CD4-positive, alpha-beta memory T cell (primary cell): ENCODE results near the gene DEF6. TPM values are rescaled to one million over a fixed set of nuclear protein-coding genes. Genes with fewer than 3 reads are reported as not detected.

Experiments
- CTCF ChIA-PET: fragments of 350-600 bp; sonication (Branson Sonifier 250); formaldehyde crosslinking; loops from one replicate; lab custom pipeline; 2021; ENCODE audit warnings: inconsistent platforms; ENCODE audit not compliant: partially characterized antibody; lab: Charles Lee
- POLR2A ChIA-PET: fragments of 350-600 bp; sonication (Branson Sonifier 250); formaldehyde crosslinking; loops from one replicate; lab custom pipeline; 2021; ENCODE audit not compliant: partially characterized antibody; lab: Charles Lee
- DNase-seq, 5 donors: peaks; one replicate each; pipeline versions ENCODE4 v3.0.0 to v3.0.0-alpha.2; 2020 to 2022; ENCODE audit warnings: mixed read lengths in 1 of 5
- H3K27ac ChIP-seq: one replicate; pipeline ENCODE4 v1.7.0; 2013; ENCODE audit warnings: low read depth, low read length
- H3K27me3 ChIP-seq: 2 replicates; pipeline ENCODE4 v1.7.0; 2013; ENCODE audit warnings: mild to moderate bottlenecking, low read length, moderate library complexity; ENCODE audit not compliant: insufficient read depth
- H3K36me3 ChIP-seq: 2 replicates; pipeline ENCODE4 v1.7.0; 2013; ENCODE audit warnings: mild to moderate bottlenecking, low read length, moderate library complexity; ENCODE audit not compliant: insufficient read depth
- H3K4me1 ChIP-seq: 2 replicates; pipeline ENCODE4 v1.7.0; 2013; ENCODE audit warnings: mild to moderate bottlenecking, low read length, moderate library complexity; ENCODE audit not compliant: insufficient read depth
- H3K4me3 ChIP-seq, 2 donors: one replicate each; pipeline ENCODE4 v1.7.0; 2013; ENCODE audit warnings: low read length in 2 of 2, mild to moderate bottlenecking in 1 of 2
- H3K9me3 ChIP-seq, 2 donors: one replicate each; pipeline ENCODE4 v1.7.0; 2013; ENCODE audit warnings: low read length in 2 of 2, control low read depth in 1 of 2; ENCODE audit not compliant: control insufficient read depth in 1 of 2
- H3K27ac Mint-ChIP-seq, 7 donors: one replicate each; pipeline ENCODE4 v1.8.0; 2020 to 2021; ENCODE audit warnings: mixed read lengths in 7 of 7, mild to moderate bottlenecking in 6 of 7, inconsistent platforms in 3 of 7, moderate library complexity in 3 of 7
- H3K27me3 Mint-ChIP-seq, 2 donors: one replicate each; pipeline ENCODE4 v1.8.0; 2020 to 2021; ENCODE audit warnings: mixed read lengths in 2 of 2
- H3K36me3 Mint-ChIP-seq, 2 donors: one replicate each; pipeline ENCODE4 v1.8.0; 2020 to 2021; ENCODE audit warnings: mixed read lengths in 2 of 2, inconsistent platforms in 1 of 2, mild to moderate bottlenecking in 1 of 2
- H3K4me1 Mint-ChIP-seq, 4 donors: one replicate each; pipeline ENCODE4 v1.8.0; 2020 to 2021; ENCODE audit warnings: mixed read lengths in 4 of 4, mild to moderate bottlenecking in 1 of 4
- H3K4me3 Mint-ChIP-seq, 8 donors: one replicate each; pipeline ENCODE4 v1.8.0; 2020 to 2021; ENCODE audit warnings: mixed read lengths in 8 of 8, mild to moderate bottlenecking in 7 of 8, moderate library complexity in 6 of 8, inconsistent platforms in 3 of 8
- H3K9me3 Mint-ChIP-seq, 8 donors: one replicate each; pipeline ENCODE4 v1.8.0; 2020 to 2021; ENCODE audit warnings: mixed read lengths in 8 of 8, mild to moderate bottlenecking in 5 of 8, inconsistent platforms in 3 of 8, moderate library complexity in 1 of 8
- intact Hi-C: fragments of 100-400 bp; cut with micrococcal nuclease; formaldehyde crosslinking; loops from one replicate; pipeline ENCODE4 v1.15.1; 2023
- polyA plus RNA-seq, 2 donors: library from polyadenylated mRNA; unstranded; fragments of 300-500 nt; fragmentation: Illumina TruSeq; gene quantifications; one replicate each; pipeline ENCODE4 v1.2.3, GENCODE V29; 2021
- total RNA-seq, 2 experiments: library from RNA; stranded (reverse); gene quantifications; one replicate each; pipeline ENCODE4 v1.2.3, GENCODE V29; 2021

Gene DEF6
- total and polyA plus RNA-seq, 4 experiments from 2014 or later: 77.3 to 236 (median 201) TPM

DNA sequence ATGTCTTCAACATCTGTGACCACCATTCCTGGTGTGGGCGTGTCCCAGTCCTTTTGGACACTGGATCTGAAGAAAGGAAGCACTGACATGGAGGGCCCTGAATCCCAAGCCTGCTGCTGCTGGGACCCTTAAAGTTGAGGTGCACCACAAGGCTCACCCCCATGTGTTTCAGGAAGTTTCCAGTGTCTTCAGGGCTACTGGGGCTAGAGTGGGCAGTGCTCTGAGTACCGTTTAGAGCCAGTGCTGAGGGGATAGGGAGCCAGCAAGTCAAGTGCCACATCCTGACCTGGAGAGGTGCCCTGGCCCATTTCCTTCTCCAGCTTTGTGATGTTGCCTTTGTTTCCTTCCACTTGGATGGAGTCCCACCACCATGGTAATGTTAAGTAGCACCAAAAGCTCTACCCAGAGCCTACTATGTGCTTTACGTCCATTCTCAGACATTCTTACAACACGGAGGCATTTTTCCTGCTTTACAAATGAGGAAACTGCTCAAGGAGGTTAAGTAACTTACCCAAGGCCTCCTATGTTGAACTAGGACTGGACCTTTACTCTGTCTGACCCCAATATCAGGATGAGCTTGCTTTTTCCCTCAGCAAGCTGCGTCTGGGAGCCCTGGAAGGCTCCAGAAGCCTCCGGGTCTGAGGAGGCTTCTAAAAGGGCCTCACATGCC lies 552 bp upstream of the DEF6 start:
- H3K27ac Mint-ChIP-seq: peak overlapping the region; percentile 79 to 99 (median 91)
- DNase-seq: no peak
- intact Hi-C loops: loop anchor here (1.0 to 2.0 kb wide), 5 partner anchors 30 to 440 kb away; partner anchors contain the start of genes ARMC12, PPARD and RPL10A
- H3K4me3 Mint-ChIP-seq: peak overlapping the region; percentile 80 to 96 (median 94)
- ChIA-PET CTCF (interaction anchor here (0.5 to 13.8 kb wide), 23 partner anchors 11 to 313 kb away, joined by 3 to 429 read pairs (median 6); partner anchors contain the start of genes FANCE, PPARD, RPL10A and ZNF76), POLR2A (interaction anchor here (0.8 to 18.2 kb wide), 7 partner anchors 12 to 298 kb away, joined by 3 to 805 read pairs (median 29); partner anchors contain the start of genes FANCE, PPARD and RPL10A)
- Histone ChIP-seq H3K36me3 (peaks cover 21% of the 10 kb centered on the region), H3K9me3 (no peaks in the 10 kb centered on the region), H3K4me1 (peaks cover 41% of the 10 kb centered on the region), H3K27me3 (no peaks in the 10 kb centered on the region), H3K4me3 (peak overlapping the region in 1 of 2 donors; percentile 90), H3K27ac (peak overlapping the region; percentile 88)
- H3K9me3 Mint-ChIP-seq: no peaks in the 10 kb centered on the region
- H3K4me1 Mint-ChIP-seq: peaks cover 19 to 49% (median 38%) of the 10 kb centered on the region in 4 donors
- H3K36me3 Mint-ChIP-seq: peaks cover 24 to 65% of the 10 kb centered on the region in 2 donors
- H3K27me3 Mint-ChIP-seq: no peaks in the 10 kb centered on the region

DNA sequence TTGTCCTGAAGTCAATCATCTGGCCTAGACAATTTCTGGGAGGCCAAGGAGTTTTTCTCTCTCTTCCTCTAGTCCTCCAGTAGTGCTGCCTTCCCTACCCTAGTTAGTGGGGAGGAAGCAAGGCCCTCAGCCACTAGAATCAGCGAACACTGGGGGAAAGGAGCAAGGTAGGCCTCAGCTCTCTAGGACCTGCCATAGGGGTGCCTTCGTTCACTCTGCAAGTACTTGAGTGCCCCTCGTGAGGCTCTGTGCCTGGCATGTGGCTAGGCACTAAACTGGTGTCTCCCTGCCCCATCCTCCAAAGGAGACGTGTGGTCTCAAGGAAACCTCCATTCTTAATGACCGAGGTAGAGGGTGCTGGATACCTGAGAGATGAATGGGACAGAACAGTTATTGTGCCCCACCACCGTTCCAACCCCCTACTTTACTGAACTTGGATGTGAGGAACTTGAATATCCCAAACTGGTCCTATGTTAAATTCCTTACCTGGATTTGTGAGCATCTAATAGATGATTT lies 1.1 kb downstream of the DEF6 start:
- intact Hi-C loops: loop anchor here (1.0 kb wide), 1 partner anchor 15 kb away; no protein-coding TSS in a partner anchor
- Mint-ChIP-seq H3K4me3 (peak overlapping the region; percentile 80 to 96 (median 94)), H3K36me3 (peaks cover 27 to 63% of the 10 kb centered on the region in 2 donors), H3K4me1 (peaks cover 28 to 65% (median 51%) of the 10 kb centered on the region in 4 donors), H3K27me3 (no peaks in the 10 kb centered on the region), H3K27ac (peak overlapping the region; percentile 89 to 99 (median 98)), H3K9me3 (no peaks in the 10 kb centered on the region)
- ChIA-PET POLR2A (interaction anchor here (0.9 to 18.2 kb wide), 7 partner anchors 22 to 168 kb away, joined by 3 to 805 read pairs (median 29); partner anchors contain the start of genes FANCE, PPARD and RPL10A), CTCF (interaction anchor here (0.7 to 13.8 kb wide), 13 partner anchors 12 to 171 kb away, joined by 3 to 429 read pairs (median 20); partner anchors contain the start of genes FANCE, PPARD and RPL10A)
- H3K4me1 ChIP-seq: peaks cover 57% of the 10 kb centered on the region
- H3K36me3 ChIP-seq: peaks cover 13% of the 10 kb centered on the region
- H3K27me3 ChIP-seq: no peaks in the 10 kb centered on the region
- H3K4me3 ChIP-seq: peak overlapping the region; percentile 90 to 95
- peak in 1 of 5 donors; percentile 9 for DNase-seq
- peak overlapping the region; percentile 88 for H3K27ac ChIP-seq
- no peaks in the 10 kb centered on the region for H3K9me3 ChIP-seq

DNA sequence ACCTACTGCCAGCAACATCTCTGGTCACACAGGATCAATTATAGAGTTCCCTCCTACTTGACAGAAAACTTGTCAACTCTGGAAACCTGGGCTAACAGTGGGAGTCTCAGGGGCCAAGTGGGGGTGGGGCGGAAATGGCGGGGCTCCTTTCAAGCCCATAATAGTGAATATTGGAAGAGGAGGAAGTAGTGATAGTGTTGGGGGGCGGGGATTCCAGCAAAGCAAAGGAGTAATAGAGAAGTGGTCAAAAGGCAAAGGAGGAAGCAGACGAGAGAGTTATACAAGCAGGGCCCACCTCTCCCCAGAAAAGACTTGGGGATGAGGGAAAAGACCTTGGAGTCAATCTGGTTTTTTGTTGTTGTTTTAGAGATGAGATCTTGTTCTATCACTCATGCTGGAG lies 2.1 kb downstream of the DEF6 start:
- Histone ChIP-seq H3K4me3 (peak overlapping the region; percentile 90 to 95), H3K27ac (peak overlapping the region; percentile 88), H3K4me1 (peaks cover 67% of the 10 kb centered on the region), H3K36me3 (peaks cover 16% of the 10 kb centered on the region), H3K9me3 (no peaks in the 10 kb centered on the region), H3K27me3 (no peaks in the 10 kb centered on the region)
- no peaks in the 10 kb centered on the region for H3K9me3 Mint-ChIP-seq
- H3K27ac Mint-ChIP-seq: peak overlapping the region; percentile 89 to 99 (median 98)
- POLR2A ChIA-PET: interaction anchor here (1.3 to 18.2 kb wide), 6 partner anchors 21 to 428 kb away, joined by 3 to 805 read pairs (median 24); partner anchors contain the start of genes FANCE, PPARD and RPL10A
- intact Hi-C loops: no loop called here
- peaks cover 31 to 70% (median 55%) of the 10 kb centered on the region in 4 donors for H3K4me1 Mint-ChIP-seq
- peaks cover 27 to 61% of the 10 kb centered on the region in 2 donors for H3K36me3 Mint-ChIP-seq
- CTCF ChIA-PET: interaction anchor here (0.5 to 13.8 kb wide), 8 partner anchors 11 to 253 kb away, joined by 3 to 429 read pairs (median 18); partner anchors contain the start of genes FANCE, PPARD and RPL10A
- H3K4me3 Mint-ChIP-seq: peak overlapping the region; percentile 80 to 96 (median 94)
- DNase-seq: no peak
- H3K27me3 Mint-ChIP-seq: no peaks in the 10 kb centered on the region

DNA sequence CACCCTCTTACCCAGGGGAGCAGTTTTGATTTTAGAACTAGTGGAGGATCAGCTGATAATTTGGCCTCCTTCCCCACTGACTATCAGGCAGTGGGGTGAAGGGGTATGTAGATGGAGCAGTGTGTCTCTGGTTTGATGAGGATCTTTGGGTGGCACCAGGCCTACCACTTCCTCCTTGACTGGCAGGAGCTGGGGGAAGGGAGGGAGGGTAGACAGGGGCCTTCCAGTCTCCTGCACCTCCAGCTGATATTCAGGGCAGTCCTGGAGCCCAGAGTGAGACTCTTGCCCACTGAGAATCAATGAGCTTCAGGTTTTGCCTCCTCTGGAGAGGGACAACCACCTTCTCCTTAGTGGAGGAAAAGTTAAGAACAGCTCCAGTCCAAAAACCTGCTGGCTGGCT lies 3.2 kb downstream of the DEF6 start:
- H3K9me3 ChIP-seq: no peaks in the 10 kb centered on the region
- no peaks in the 10 kb centered on the region for H3K9me3 Mint-ChIP-seq
- peaks cover 6% of the 10 kb centered on the region for H3K36me3 ChIP-seq
- peaks cover 24 to 55% of the 10 kb centered on the region in 2 donors for H3K36me3 Mint-ChIP-seq
- no peaks in the 10 kb centered on the region for H3K27me3 ChIP-seq
- H3K4me3 Mint-ChIP-seq: peak overlapping the region; percentile 80 to 96 (median 94)
- CTCF ChIA-PET: interaction anchor here (0.7 to 13.8 kb wide), 12 partner anchors 10 to 362 kb away, joined by 3 to 429 read pairs (median 4); partner anchors contain the start of gene RPL10A
- H3K27ac Mint-ChIP-seq: peak overlapping the region; percentile 89 to 99 (median 98)
- intact Hi-C loops: no loop called here
- H3K4me3 ChIP-seq: peak overlapping the region; percentile 90 to 95
- POLR2A ChIA-PET: interaction anchor here (1.0 to 18.2 kb wide), 11 partner anchors 10 to 432 kb away, joined by 3 to 805 read pairs (median 5); partner anchors contain the start of genes PPARD, RPL10A and ZNF76
- DNase-seq: peak; percentile 52 to 81 (median 59)
- H3K27me3 Mint-ChIP-seq: no peaks in the 10 kb centered on the region
- H3K4me1 Mint-ChIP-seq: peaks cover 31 to 78% (median 55%) of the 10 kb centered on the region in 4 donors
- H3K27ac ChIP-seq: peak overlapping the region; percentile 88
- peaks cover 76% of the 10 kb centered on the region for H3K4me1 ChIP-seq

DNA sequence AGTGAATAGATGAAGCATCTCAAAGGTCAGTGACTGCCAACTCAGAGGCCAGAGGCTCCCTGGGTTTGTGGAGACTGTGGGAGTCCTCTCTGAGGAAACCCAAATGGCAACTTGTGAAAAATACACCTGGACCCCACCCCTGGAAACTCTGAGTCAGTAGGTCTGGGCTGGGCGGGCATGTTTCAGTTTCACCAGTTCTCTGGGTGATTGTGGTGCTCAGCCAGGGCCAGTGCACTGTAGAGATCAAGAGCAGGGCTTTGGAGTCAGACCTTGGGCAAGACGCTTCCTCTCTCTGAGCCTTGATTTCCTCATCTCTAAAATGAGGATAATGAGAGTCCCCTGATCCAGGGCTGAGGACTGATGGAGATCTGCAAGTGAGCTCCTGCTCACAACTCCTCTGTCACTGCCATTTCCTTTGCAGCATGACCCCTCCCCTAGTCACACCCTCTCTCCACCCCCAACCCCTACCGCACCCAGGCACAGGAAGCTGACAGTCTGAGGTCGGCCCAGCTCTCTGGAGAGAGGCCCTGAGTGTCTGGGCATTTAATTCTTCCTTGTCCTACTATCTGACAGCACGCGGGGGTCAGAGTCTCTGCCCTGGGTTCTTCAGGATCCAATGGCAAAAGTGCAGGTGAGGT lies 5.1 kb downstream of the DEF6 start:
- peaks cover 13% of the 10 kb centered on the region for H3K36me3 ChIP-seq
- ChIA-PET CTCF (interaction anchor here (0.8 to 5.0 kb wide), 10 partner anchors 8 to 249 kb away, joined by 3 to 52 read pairs (median 4); partner anchors contain the start of genes PPARD and RPL10A), POLR2A (interaction anchor here (0.9 to 18.2 kb wide), 12 partner anchors 13 to 1066 kb away, joined by 3 to 805 read pairs (median 6); partner anchors contain the start of genes HMGA1, RPL10A and ZNF76)
- peaks cover 42 to 83% (median 65%) of the 10 kb centered on the region in 4 donors for H3K4me1 Mint-ChIP-seq
- no peaks in the 10 kb centered on the region for H3K9me3 ChIP-seq
- H3K27me3 Mint-ChIP-seq: no peaks in the 10 kb centered on the region
- peak overlapping the region; percentile 89 to 96 (median 92) for H3K4me3 Mint-ChIP-seq
- peaks cover 86% of the 10 kb centered on the region for H3K4me1 ChIP-seq
- intact Hi-C loops: loop anchor here (1.0 to 2.0 kb wide), 3 partner anchors 9 to 426 kb away; no protein-coding TSS in a partner anchor
- H3K27ac Mint-ChIP-seq: peak overlapping the region; percentile 92 to 99 (median 98)
- no peaks in the 10 kb centered on the region for H3K27me3 ChIP-seq
- DNase-seq: peak; percentile 86 to 97 (median 87)
- peaks cover 37 to 63% of the 10 kb centered on the region in 2 donors for H3K36me3 Mint-ChIP-seq
- H3K9me3 Mint-ChIP-seq: no peaks in the 10 kb centered on the region
- peak overlapping the region; percentile 88 for H3K27ac ChIP-seq
- peak overlapping the region; percentile 45 to 62 for H3K4me3 ChIP-seq

DNA sequence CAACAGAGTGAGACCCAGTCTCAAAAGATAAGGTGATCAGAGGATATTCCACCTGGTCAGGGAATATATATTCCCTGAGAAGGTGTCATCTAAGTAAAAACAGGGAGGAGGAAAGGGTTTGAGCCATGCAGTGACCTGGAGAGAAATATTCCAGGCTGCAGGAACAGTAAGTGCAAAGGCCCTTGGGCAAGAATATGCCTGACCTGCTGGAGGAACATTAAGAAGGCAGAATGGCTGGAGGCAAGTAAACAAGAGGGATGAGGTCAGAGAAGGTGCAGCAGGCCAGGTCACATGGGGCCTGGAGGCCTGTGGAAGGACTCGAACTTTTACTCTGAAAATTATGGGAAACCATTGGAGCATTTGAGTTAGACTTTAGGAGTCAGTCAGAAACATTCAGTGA lies 6.7 kb downstream of the DEF6 start:
- peaks cover 91% of the 10 kb centered on the region for H3K4me1 ChIP-seq
- H3K4me3 ChIP-seq: peak overlapping the region; percentile 20 to 31
- H3K36me3 Mint-ChIP-seq: peaks cover 48 to 59% of the 10 kb centered on the region in 2 donors

More for the DNA sequence above, 6.7 kb downstream of the DEF6 start:
- POLR2A ChIA-PET: interaction anchor here (0.6 to 18.2 kb wide), 3 partner anchors 10 to 164 kb away, joined by 3 to 805 read pairs (median 3); partner anchors contain the start of gene RPL10A
- Histone ChIP-seq H3K27me3 (no peaks in the 10 kb centered on the region), H3K27ac (peak overlapping the region; percentile 88), H3K36me3 (peaks cover 16% of the 10 kb centered on the region), H3K9me3 (no peaks in the 10 kb centered on the region)
- intact Hi-C loops: no loop called here
- Mint-ChIP-seq H3K27ac (peak overlapping the region; percentile 88 to 99 (median 98)), H3K4me3 (peak overlapping the region; percentile 89 to 96 (median 92)), H3K27me3 (no peaks in the 10 kb centered on the region), H3K4me1 (peaks cover 51 to 92% (median 73%) of the 10 kb centered on the region in 4 donors), H3K9me3 (no peaks in the 10 kb centered on the region)
- DNase-seq: no peak
- CTCF ChIA-PET: interaction anchor here (1.4 to 5.0 kb wide), 5 partner anchors 8 to 89 kb away, joined by 3 to 52 read pairs (median 8); partner anchors contain the start of gene PPARD
